Adrenal gland (tissue), 5 donors: ENCODE results near the gene JADE2.

Source experiments
- CTCF ChIP-seq, 6 experiments: fragments of 450-650 bp in 4 of 6; fragments of 200-600 bp in 2 of 6; sonication (generic) in 1 of 6; IDR thresholded peaks; 1 replicate in 5 of 6; 2 replicates in 1 of 6; pipeline versions ENCODE4 v1.5.1 to v1.8.0; 2016 to 2021; ENCODE audit warnings: antibody characterized with exemption in 6 of 6, mild to moderate bottlenecking in 2 of 6, moderate library complexity in 1 of 6
- POLR2A ChIP-seq, 2 donors: fragments of 450-650 bp; IDR thresholded peaks; one replicate each; pipeline ENCODE4 v1.6.1; 2017; ENCODE audit warnings: antibody characterized with exemption in 2 of 2, mild to moderate bottlenecking in 2 of 2, moderate library complexity in 1 of 2
- donor health status: DM: no; HTN: no; CAD: no.

GRCh38 chr5:134537297-134537696, 11.8 kb downstream of the JADE2 start:
- no peak for TF ChIP-seq CTCF (IDR thresholded peaks at IDR 0.05)
- TF ChIP-seq POLR2A (IDR thresholded peaks at IDR 0.05): no peak
